Epithelial cell of esophagus (primary cell): ENCODE measurements around the gene PLA2G4F.
A peak's percentile ranks its signal among the peaks of the same experiment; 100 is the strongest.

ENCODE experiments used
- DNase-seq: peaks from one replicate; pipeline ENCODE4 v3.0.0; 2010; ENCODE audit warnings: low read depth
- H3K4me3 ChIP-seq: 2 replicates; pipeline ENCODE4 v1.5.1; 2011; ENCODE audit warnings: mild to moderate bottlenecking, low read length, control low read depth
- CTCF ChIP-seq: IDR thresholded peaks from 2 replicates; pipeline ENCODE4 v1.5.1; 2011; ENCODE audit warnings: low read depth, mild to moderate bottlenecking, low read length, control low read depth, inconsistent platforms; ENCODE audit not compliant: insufficient read depth; ENCODE audit errors: missing control alignments

Gene PLA2G4F

GRCh38 chr15:42133886-42134502 lies 22.4 kb downstream of the PLA2G4F start:
- H3K4me3 ChIP-seq, result no peak overlapping the region
- peak; percentile 91 for TF ChIP-seq CTCF
- peak; percentile 70 for DNase-seq

GRCh38 chr15:42133356-42133755 lies 23.1 kb downstream of the PLA2G4F start:
- DNase-seq, result no peak
- TF ChIP-seq CTCF, result no peak
- no peak overlapping the region for H3K4me3 ChIP-seq

GRCh38 chr15:42131826-42132806 lies 24.3 kb downstream of the PLA2G4F start:
- no peak for TF ChIP-seq CTCF
- DNase-seq, result peak; percentile 57

GRCh38 chr15:42131006-42131405 lies 25.4 kb downstream of the PLA2G4F start:
- H3K4me3 ChIP-seq, result no peak overlapping the region
- no peak for DNase-seq
- no peak for TF ChIP-seq CTCF

More at GRCh38 chr15:42131826-42132806, 24.3 kb downstream of the PLA2G4F start:
- no peak overlapping the region for H3K4me3 ChIP-seq

GRCh38 chr15:42130246-42130986 lies 26.0 kb downstream of the PLA2G4F start:
- no peak overlapping the region for H3K4me3 ChIP-seq
- no peak for TF ChIP-seq CTCF
- DNase-seq, result no peak

GRCh38 chr15:42129364-42129763 lies 27.1 kb downstream of the PLA2G4F start:
- TF ChIP-seq CTCF, result no peak
- no peak overlapping the region for H3K4me3 ChIP-seq
- DNase-seq, result no peak
